Esophagus muscularis mucosa (tissue), 3 donors: Measurements from ENCODE around the gene CAMTA1.

Experiments used
- CTCF ChIP-seq, 3 experiments: fragments of 200-600 bp in 2 of 3; fragments of 450-650 bp in 1 of 3; sonication (generic) in 2 of 3; IDR thresholded peaks; one replicate each; pipeline ENCODE4 v1.5.1; 2017 to 2019; ENCODE audit warnings: antibody characterized with exemption in 3 of 3, mild to moderate bottlenecking in 2 of 3, moderate library complexity in 1 of 3
- POLR2A ChIP-seq: fragments of 450-650 bp; IDR thresholded peaks from one replicate; pipeline ENCODE4 v1.6.1; 2017; ENCODE audit warnings: antibody characterized with exemption, moderate library complexity, mild to moderate bottlenecking, low read depth
- POLR2AphosphoS5 ChIP-seq, 2 donors: sonication (generic); formaldehyde crosslinking; IDR thresholded peaks; one replicate each; pipeline ENCODE4 v1.6.1; 2017; ENCODE audit warnings: antibody characterized with exemption in 2 of 2

DNA sequence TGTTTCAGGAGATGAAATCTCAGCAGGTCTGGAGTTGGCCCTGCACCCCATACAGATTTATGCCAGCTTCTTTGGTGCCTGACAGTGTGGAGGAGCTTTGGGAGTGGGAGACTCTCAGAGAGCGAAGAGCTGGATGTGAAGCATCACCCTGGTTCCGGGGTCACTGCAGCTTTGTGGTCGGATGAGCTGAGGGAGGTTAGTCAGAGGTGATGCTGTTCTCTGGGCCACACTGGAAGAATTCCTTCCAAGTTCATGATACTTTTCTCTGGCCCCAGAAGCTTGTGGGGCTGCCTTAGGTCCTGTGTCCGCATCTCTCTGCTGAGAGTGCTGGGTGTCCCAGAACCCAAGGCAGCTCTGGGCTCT, 467.8 kb downstream of the CAMTA1 start:
- TF ChIP-seq CTCF (IDR thresholded peaks at IDR 0.05), result no peak
- TF ChIP-seq POLR2A, result no peak
- no peak for TF ChIP-seq POLR2AphosphoS5 (IDR thresholded peaks at IDR 0.05)
